ENCODE results near the gene HSF4.

The HSF4 gene

GRCh38 chr16:67167588-67167987 is 3.0 kb downstream of the HSF4 start:
- no peak for DNase-seq

GRCh38 chr16:67169011-67169451 is 4.5 kb downstream of the HSF4 start:
- no peak for DNase-seq

- DNase-seq, result no peak
Observed at GRCh38 chr16:67169642-67170167, 5.2 kb downstream of the HSF4 start.

GRCh38 chr16:67170168-67170948 is 5.8 kb downstream of the HSF4 start, which contains the start of gene NOL3:
Gene NOL3, plus strand, starts transcription at chr16:67170538.
- no peak for DNase-seq

GRCh38 chr16:67170949-67171649 is 6.6 kb downstream of the HSF4 start:
- DNase-seq, result no peak

GRCh38 chr16:67173323-67173722 is 8.8 kb downstream of the HSF4 start:
- no peak for DNase-seq

- peak; percentile 62 for DNase-seq
Observed at GRCh38 chr16:67173808-67174705, 9.5 kb downstream of the HSF4 start.

GRCh38 chr16:67174706-67175231 is 10.2 kb downstream of the HSF4 start:
- DNase-seq, result no peak

GRCh38 chr16:67176662-67177061 is 12.1 kb downstream of the HSF4 start:
- no peak for DNase-seq

GRCh38 chr16:67177743-67178699 is 13.5 kb downstream of the HSF4 start:
- peak; percentile 50 for DNase-seq

GRCh38 chr16:67179421-67180080 is 15.0 kb downstream of the HSF4 start:
- DNase-seq, result no peak

GRCh38 chr16:67180166-67180565 is 15.6 kb downstream of the HSF4 start:
- no peak for DNase-seq

- DNase-seq, result no peak
Observed at GRCh38 chr16:67181346-67181745, 16.8 kb downstream of the HSF4 start.

GRCh38 chr16:67182288-67182687 is 17.7 kb downstream of the HSF4 start:
- no peak for DNase-seq

GRCh38 chr16:67183284-67183626 is 18.7 kb downstream of the HSF4 start:
- DNase-seq, result no peak

- peak; percentile 81 for DNase-seq
Observed at GRCh38 chr16:67183627-67184452, 19.3 kb downstream of the HSF4 start, which contains the start of gene MATCAP1. Gene MATCAP1, minus strand, starts transcription at chr16:67183963. Its CDS starts 3,353 bp downstream, at chr16:67180610.

- DNase-seq, result no peak
Observed at GRCh38 chr16:67184453-67184994, 20.0 kb downstream of the HSF4 start.

- DNase-seq, result peak; percentile 48
Observed at GRCh38 chr16:67184995-67185650, 20.6 kb downstream of the HSF4 start.

GRCh38 chr16:67185651-67186134 is 21.1 kb downstream of the HSF4 start:
- no peak for DNase-seq

Data from activated gamma-delta T cell (primary cell).